ENCODE data around the gene CELSR1.

The CELSR1 gene

GRCh38 chr22:46537225-46537945 lies at the start of gene CELSR1:
TSS of gene CELSR1 (minus strand) at chr22:46537620. CDS start at chr22:46537170, 450 bp downstream.
- no peak for FAIRE-seq

- FAIRE-seq, result no peak
These were observed 49.6 kb upstream of the CELSR1 start for GRCh38 chr22:46587061-46587460.

DNA sequence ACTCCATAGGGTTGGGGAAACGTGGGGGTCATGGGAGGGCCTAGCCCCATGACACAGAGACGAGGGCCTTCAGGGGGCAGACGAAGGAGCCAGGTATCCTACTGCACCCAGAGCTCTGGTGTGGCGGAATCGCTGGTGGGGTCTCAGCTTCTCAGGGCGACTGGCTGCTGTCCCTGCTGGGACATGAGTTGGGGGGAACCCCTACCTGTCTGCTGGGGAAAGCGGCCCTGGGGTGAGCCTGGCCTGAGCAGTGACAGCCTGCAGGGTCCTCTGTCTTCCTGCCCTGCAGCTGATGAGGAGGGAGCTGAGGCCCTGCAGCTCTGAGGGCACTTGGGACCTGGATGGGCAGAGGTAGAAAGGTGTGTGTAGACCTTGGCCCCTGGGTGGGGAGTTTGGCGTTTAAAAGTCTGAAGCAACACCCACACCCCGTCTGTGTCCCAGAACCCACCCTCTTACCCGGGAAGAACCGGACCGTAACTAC lies 49.2 kb upstream of the CELSR1 start:
- FAIRE-seq, result no peak

DNA sequence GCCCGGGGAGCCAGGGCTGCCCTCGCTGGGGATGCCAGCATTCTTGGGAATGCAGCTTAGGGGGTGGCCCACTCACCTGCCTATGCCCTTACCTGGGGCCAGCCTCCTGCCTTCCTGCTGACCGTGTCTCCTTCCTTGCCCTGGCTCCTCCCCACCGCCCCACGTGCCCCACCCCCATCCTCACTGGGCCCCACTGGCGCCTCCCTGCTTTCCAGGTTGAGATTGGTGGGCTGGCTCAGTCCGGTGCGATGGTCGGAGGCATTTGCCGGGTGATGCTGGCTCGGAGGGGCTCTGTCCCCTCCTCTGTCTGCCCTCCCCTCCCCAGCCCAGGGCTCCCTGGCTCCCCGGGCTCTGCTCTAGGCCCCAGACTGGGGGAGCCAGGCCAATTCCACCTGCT lies 48.7 kb upstream of the CELSR1 start:
- no peak for FAIRE-seq

DNA sequence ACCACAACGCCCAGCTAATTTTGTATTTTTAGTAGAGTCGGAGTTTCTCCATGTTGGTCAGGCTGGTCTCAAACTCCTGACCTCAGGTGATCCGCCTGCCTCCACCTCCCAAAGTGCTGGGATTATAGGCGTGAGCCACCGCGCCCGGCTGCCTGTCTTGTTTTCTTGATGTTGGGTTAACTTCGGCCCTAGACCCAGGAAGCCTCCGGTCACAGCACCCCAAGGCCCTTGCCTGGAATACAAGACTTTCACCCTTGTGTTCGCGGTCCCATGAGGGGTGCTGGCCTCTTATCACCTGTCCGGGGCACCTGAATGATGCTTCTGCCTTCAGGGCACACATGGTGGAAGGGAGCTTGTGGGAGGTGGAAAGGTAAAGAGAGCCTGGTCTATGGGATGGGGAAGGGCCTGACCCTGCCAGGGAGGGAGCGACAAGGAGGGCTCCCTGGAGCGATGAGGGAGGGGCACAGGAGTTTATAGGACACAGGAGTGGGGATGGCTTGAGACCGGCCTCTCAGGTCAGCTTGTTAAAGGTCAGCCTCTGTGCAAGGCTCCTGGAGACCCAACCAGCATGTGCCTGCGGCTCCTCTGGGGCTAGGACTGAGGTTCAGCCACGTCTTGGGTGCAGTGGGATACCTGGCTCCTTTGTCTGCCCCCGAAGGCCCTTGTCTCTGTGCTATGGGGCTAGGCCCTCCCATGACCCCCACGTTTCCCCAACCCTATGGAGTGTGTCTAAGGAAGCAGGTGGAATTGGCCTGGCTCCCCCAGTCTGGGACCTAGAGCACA lies 48.1 kb upstream of the CELSR1 start:
- FAIRE-seq, result no peak

DNA sequence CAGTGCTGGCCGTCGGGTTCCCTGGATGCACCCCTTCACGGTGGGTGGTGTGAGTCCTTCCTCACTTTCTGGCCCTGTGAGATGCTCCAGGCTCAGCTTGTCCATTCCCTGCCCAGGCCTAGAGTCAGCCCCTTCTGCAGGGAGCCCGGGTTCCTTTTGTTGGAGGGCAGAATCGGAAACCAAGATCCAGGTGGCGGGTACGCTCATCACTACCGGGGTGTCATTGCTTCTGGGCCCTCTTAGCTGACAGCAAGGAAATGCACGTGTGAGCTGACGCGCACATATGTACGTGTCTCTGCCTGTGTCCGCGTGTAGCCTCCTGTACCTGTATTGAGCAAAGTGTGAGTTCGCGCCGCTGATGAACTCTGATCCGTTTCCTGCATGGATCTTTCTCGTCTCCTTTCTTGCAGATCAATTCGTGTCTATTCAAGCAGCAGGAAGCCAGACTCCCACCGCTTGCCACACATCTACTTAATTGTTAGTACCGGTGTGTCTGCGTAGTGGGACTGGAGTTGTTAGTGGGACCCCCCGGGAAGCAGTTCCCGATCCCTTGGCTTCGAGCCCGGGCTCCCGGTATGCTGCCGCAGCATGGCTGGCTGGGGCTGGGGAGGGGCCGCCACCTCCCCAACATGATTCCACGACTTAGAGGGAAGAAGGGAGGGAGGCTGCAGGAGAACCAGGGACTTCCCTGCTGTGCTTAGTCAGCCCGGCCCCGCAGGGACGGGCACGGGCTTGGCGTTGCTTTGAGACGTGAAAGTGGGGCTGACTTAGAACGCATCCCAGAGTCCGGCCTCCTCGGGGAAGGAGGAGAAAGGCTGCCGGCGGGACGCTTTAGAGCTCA lies 46.9 kb upstream of the CELSR1 start:
- no peak for FAIRE-seq

DNA sequence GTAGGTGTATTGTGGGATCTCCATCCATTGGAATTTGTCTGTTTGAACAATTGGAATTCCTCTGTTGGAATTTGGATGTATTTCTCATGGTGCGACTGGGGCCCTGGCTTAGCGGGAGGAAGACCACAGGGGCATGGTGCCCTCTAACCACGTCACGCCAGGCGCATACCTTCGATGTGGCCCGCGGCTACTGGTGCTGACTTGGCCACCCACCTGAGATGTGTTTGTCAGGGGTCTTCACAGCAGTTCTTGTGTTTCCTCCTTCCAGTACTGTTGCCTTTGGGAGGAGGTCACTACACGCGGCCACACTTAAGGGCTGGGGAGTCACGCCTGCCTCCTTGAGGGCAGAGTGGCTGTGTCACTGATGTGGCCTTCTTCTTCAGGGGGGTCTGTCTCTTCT lies 46.2 kb upstream of the CELSR1 start:
- FAIRE-seq, result no peak

GRCh38 chr22:46582281-46582933 lies 45.0 kb upstream of the CELSR1 start:
- no peak for FAIRE-seq

- FAIRE-seq, result no peak
These were observed 44.3 kb upstream of the CELSR1 start for GRCh38 chr22:46581538-46582244.

DNA sequence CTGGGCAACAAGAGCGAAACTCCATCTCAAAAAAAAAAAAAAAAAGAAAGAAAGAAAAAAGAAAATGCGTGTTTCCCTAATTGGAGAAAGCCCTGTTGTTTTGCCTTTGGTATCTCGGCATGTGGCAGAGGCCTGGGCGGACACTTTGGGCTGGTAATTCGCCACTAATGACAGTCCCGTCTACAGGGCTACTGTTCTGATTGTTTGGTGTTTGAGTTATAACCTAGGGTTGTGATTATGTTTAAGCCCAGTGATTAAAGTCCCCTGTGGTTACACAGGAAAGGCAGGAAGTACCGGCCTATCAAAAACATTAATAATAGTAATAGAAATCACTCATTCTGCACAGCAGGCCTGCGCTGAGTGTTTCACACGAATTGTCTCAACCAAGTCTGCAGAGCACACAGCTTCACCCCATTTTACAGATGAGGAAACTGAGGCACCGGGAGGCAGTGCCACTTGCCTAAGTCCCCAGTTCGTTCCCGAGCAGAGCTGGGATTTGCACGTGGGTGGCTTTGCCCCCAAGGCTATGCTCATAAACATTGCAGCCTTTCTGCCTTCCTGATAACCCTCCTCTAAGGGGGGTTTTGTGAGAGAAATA lies 43.6 kb upstream of the CELSR1 start:
- FAIRE-seq, result no peak

- no peak for FAIRE-seq
These were observed 42.5 kb upstream of the CELSR1 start for GRCh38 chr22:46579751-46580449.

DNA sequence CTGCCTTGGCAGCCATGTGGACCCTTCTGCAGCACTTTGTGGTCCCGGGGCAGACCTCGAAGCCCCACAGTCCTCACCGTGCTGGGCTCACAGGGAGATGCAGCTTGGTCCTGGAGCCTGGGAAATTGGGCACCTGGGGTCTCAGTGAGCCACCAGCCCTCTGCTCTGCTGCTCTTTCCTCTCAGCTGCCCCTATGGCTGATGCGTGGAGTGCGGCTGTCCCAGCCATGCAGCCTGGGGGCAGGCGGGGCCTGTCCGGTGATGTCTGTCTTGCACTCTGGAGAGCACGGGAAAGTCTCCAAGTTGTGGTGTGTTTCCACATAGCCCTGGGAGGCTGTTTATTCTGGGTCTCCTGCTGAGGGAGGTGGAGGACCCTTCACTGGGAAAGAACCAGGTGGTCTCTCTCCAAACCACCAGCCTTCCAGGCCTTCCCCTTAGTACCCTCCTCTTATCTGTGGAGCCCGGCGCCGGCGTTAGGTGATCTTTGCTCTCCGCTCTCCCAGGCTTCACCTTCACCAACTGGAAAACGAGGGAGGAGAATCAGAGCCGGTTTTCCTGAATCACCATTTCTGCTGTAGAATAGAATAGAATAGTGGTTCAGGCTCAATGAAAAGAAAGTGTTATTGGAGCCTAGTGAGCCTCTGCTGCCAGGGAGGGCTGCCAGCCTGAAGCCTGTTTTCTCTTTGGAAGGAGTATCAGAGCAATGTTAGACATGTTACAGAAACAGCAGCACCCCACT lies 41.6 kb upstream of the CELSR1 start:
- FAIRE-seq, result no peak

DNA sequence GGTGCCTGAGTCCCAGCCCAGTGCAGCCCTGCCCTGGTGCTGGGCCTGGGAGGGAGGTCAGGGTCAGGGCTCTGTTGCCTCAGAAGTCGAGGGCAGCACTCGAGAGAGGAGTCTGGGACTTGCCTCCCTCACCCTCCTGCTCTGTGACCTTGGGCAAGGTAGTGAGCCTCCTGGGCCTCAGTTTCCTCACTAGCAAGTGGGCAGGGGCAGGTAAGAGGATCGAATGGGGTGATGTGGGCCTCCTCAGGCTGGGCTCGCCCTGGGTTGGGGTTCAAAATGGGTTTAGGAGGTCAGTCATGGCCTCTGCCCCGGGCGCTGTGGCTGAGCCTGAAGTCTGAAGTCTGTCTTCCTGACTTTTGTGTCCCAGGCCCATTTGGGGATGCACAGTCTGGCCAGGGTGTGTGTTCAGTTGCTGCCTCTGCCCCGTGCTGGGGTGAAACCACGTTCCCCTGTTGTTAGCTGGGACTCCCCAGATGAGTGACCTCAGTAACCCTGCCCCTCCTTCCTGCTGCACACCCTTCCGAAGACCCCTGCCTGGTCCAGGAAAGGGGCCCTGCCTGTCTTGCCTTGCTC lies 40.9 kb upstream of the CELSR1 start:
- FAIRE-seq, result no peak

DNA sequence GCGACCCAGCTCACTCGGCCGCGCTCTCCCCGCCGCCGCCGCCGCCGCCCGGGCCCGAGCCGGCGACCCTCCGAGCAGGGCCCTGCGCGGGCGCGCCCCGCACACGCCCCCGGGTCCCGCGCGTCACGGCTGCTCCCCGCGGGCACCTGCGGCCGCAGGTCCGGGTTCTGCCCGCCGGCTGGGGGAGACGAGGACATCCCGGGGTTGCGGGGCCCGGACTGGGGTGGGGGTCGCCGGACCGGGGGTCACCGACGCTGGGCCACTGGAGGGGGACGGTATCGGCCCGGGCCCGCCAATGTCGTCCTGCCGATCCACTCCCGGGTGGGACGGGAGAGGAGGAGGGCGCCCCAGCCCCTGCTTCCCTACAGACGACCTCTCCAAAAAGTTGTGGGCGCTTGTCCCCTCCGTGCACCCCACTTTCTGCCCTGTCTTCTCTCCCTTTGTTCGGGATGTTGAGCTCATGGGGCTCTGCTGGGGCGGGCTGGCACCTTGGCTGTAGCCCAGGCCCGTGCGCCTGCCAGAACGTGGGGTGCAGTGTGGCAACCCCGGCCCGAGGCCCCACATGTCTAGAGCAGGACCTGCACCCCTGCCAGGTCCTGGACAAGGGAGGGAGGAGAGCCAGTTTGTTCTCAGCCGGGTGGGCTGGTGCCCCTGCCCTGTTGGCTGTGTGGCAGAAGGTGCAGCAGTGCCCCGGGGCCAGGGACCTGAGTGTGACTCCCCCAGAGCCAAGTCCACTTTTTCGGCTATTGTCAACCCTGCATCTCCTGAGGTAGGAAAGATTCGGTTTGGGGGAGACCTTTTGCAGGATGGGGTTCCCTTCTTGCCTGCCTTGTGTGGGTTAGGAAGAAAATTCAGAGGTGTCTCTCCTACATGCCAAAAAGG lies 40.2 kb upstream of the CELSR1 start:
- no peak for FAIRE-seq

DNA sequence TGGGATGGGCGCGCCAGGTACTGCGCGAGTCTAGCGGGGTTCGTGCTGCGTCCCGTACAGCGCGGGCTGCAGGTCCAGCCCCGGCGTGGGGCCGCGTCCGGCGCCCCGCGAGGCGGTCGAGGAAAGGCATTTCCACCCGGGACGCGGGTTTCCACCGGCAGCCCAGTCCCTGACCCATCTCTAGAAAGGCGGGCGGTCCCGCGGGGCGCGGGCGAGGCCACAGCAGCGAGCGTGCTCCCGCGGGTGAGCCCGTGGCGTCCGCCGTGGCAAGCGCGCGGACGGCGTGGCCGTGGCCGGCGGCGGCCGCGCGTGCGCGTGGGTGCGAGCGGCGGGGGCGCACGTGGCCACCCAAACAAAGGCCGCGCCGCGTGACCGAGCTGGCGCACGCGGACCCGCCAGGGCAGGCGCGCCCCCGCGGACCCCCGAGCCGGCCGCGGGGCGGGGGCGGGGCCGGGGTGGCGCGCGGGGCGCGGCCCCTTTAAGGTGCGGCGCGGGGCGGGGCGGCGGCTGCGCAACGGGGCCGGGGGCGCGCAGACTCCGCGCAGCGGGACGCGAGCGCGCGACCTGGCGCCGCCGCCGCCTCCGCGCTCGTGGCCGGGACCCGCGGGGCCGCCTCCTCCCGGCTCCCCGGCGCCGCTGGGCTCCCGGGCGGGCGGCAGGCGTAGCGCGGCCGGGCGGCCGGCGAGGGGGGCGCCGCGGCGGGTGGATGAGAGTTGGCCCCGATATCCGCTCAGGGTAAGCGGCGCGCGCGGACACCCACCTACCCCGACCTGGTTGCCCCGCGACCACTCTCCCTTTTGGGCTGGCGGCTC lies 39.3 kb upstream of the CELSR1 start:
- FAIRE-seq, result no peak

- FAIRE-seq, result no peak
These were observed 38.6 kb upstream of the CELSR1 start for GRCh38 chr22:46575911-46576555.
